Esophagus squamous epithelium (tissue), 5 donors: ENCODE measurements around the gene RIT2. TPM values are rescaled to one million over a fixed set of nuclear protein-coding genes. Genes with fewer than 3 reads are reported as not detected.

ENCODE experiments used
- DNase-seq: peaks from one replicate; lab custom pipeline; 2025; lab: John Stamatoyannopoulos, UW
- H3K27ac ChIP-seq, 4 donors: fragments of 200-600 bp; sonication (generic); one replicate each; pipeline ENCODE4 v1.5.1; 2016 to 2019; ENCODE audit warnings: mild to moderate bottlenecking in 1 of 4
- H3K27me3 ChIP-seq, 4 donors: fragments of 200-600 bp; sonication (generic); 1 replicate in 3 of 4; 2 replicates in 1 of 4; pipeline versions ENCODE4 v1.5.1 to v1.6.0; 2017 to 2021; ENCODE audit warnings: antibody characterized with exemption in 1 of 4
- H3K36me3 ChIP-seq, 3 donors: fragments of 200-600 bp; sonication (generic); one replicate each; pipeline ENCODE4 v1.5.1; 2016 to 2019
- H3K4me1 ChIP-seq, 3 donors: fragments of 200-600 bp; sonication (generic); one replicate each; pipeline ENCODE4 v1.5.1; 2017 to 2019
- H3K4me3 ChIP-seq, 4 donors: fragments of 200-600 bp; sonication (generic); 1 replicate in 3 of 4; 2 replicates in 1 of 4; pipeline ENCODE4 v1.5.1; 2016 to 2019; ENCODE audit warnings: mild to moderate bottlenecking in 2 of 4, moderate library complexity in 1 of 4
- H3K9me3 ChIP-seq, 3 donors: fragments of 200-600 bp; sonication (generic); one replicate each; pipeline ENCODE4 v1.5.1; 2016 to 2019
- CTCF ChIP-seq, 6 experiments: fragments of 450-650 bp in 4 of 6; fragments of 200-600 bp in 2 of 6; sonication (generic) in 2 of 6; IDR thresholded peaks; one replicate each; pipeline ENCODE4 v1.5.1; 2016 to 2019; ENCODE audit warnings: antibody characterized with exemption in 6 of 6, mild to moderate bottlenecking in 4 of 6, moderate library complexity in 4 of 6
- POLR2A ChIP-seq, 4 donors: fragments of 450-650 bp; IDR thresholded peaks; one replicate each; pipeline ENCODE4 v1.6.1; 2017; ENCODE audit warnings: antibody characterized with exemption in 4 of 4, mild to moderate bottlenecking in 4 of 4, moderate library complexity in 3 of 4
- WGBS, 2 donors: methylation state at CpG; one replicate each; pipeline ENCODE4 v1.1.5; 2018; 5-methylcytosine and 5-hydroxymethylcytosine counted together
- intact Hi-C: fragments of 100-400 bp; cut with DNase I; formaldehyde crosslinking; loops from one replicate; pipeline ENCODE4 v1.15.0; 2022
- total RNA-seq, 4 donors: library from RNA; depleted of rRNA; stranded (reverse); fragments of >200 nt; gene quantifications; one replicate each; pipeline ENCODE4 v1.1.0, GENCODE V29; 2016
- donor health status: DM: yes; HTN: yes; CAD: no.

The RIT2 gene
- total RNA-seq, 4 donors from 2014 or later: not detected

GRCh38 chr18:43092539-43092938 is 22.9 kb downstream of the RIT2 start:
- intact Hi-C loops: no loop called here
- H3K9me3 ChIP-seq: no peaks in the 10 kb centered on the region
- DNase-seq: no peak
- H3K27ac ChIP-seq: no peak overlapping the region
- no peak overlapping the region for H3K4me3 ChIP-seq
- TF ChIP-seq CTCF (IDR thresholded peaks at IDR 0.05) (no peak), POLR2A (IDR thresholded peaks at IDR 0.05) (no peak)
- no peaks in the 10 kb centered on the region for H3K27me3 ChIP-seq
- 71 to 75% methylated on average over 5 of the region's 5 CpGs for WGBS, 2 donors
- H3K4me1 ChIP-seq: no peaks in the 10 kb centered on the region
- H3K36me3 ChIP-seq: no peaks in the 10 kb centered on the region

- no peaks in the 10 kb centered on the region for H3K4me1 ChIP-seq
- TF ChIP-seq POLR2A (IDR thresholded peaks at IDR 0.05) (no peak), CTCF (IDR thresholded peaks at IDR 0.05) (no peak)
Observed at GRCh38 chr18:43081396-43081795, 34.1 kb downstream of the RIT2 start.

GRCh38 chr18:43080671-43081070 is 34.8 kb downstream of the RIT2 start:
- Histone ChIP-seq H3K27me3 (no peaks in the 10 kb centered on the region), H3K4me3 (no peak overlapping the region), H3K4me1 (no peaks in the 10 kb centered on the region), H3K9me3 (no peaks in the 10 kb centered on the region), H3K36me3 (no peaks in the 10 kb centered on the region), H3K27ac (no peak overlapping the region)
- no peak for DNase-seq
- intact Hi-C loops: no loop called here
- no peak for TF ChIP-seq CTCF (IDR thresholded peaks at IDR 0.05)
- TF ChIP-seq POLR2A (IDR thresholded peaks at IDR 0.05): no peak
- 66 to 81% methylated on average over 3 of the region's 3 CpGs for WGBS, 2 donors

More at GRCh38 chr18:43081396-43081795, 34.1 kb downstream of the RIT2 start:
- DNase-seq: no peak
- no peak overlapping the region for H3K4me3 ChIP-seq
- H3K36me3 ChIP-seq: no peaks in the 10 kb centered on the region
- H3K27me3 ChIP-seq: no peaks in the 10 kb centered on the region
- intact Hi-C loops: no loop called here
- H3K27ac ChIP-seq: no peak overlapping the region
- no peaks in the 10 kb centered on the region for H3K9me3 ChIP-seq

GRCh38 chr18:43079422-43079821 is 36.1 kb downstream of the RIT2 start:
- intact Hi-C loops: no loop called here
- H3K4me1 ChIP-seq: no peaks in the 10 kb centered on the region
- no peak overlapping the region for H3K27ac ChIP-seq
- no peak overlapping the region for H3K4me3 ChIP-seq
- TF ChIP-seq CTCF (IDR thresholded peaks at IDR 0.05) (no peak), POLR2A (IDR thresholded peaks at IDR 0.05) (no peak)
- 67 to 71% methylated on average over 4 of the region's 4 CpGs for WGBS, 2 donors
- no peaks in the 10 kb centered on the region for H3K27me3 ChIP-seq
- H3K36me3 ChIP-seq: no peaks in the 10 kb centered on the region
- no peaks in the 10 kb centered on the region for H3K9me3 ChIP-seq
- no peak for DNase-seq

- 46 to 68% methylated on average over 4 to 7 of the region's 7 CpGs for WGBS, 2 donors
- Histone ChIP-seq H3K36me3 (no peaks in the 10 kb centered on the region), H3K9me3 (no peaks in the 10 kb centered on the region), H3K4me3 (no peak overlapping the region), H3K4me1 (no peaks in the 10 kb centered on the region), H3K27ac (no peak overlapping the region), H3K27me3 (no peaks in the 10 kb centered on the region)
- intact Hi-C loops: no loop called here
- TF ChIP-seq CTCF (IDR thresholded peaks at IDR 0.05) (no peak), POLR2A (IDR thresholded peaks at IDR 0.05) (no peak)
- no peak for DNase-seq
Observed at GRCh38 chr18:43078478-43079092, 36.9 kb downstream of the RIT2 start.
